Parathyroid adenoma (tissue), 2 donors: Measurements from ENCODE around the gene DCAF5.
"Not testable (repeated sequence)": the region's sequence is repeated elsewhere in the genome, so short reads cannot be mapped to it uniquely, and the experiment has no call there.

ENCODE experiments used
- H2AFZ ChIP-seq: fragments of 300-600 bp; sonication (generic); one replicate; pipeline ENCODE4 v1.7.0; 2017; ENCODE audit warnings: antibody characterized with exemption, mild to moderate bottlenecking
- H3K27ac ChIP-seq: fragments of 300-600 bp; sonication (generic); one replicate; pipeline ENCODE4 v1.7.0; 2017
- H3K27me3 ChIP-seq: fragments of 300-600 bp; sonication (generic); one replicate; pipeline ENCODE4 v1.7.0; 2017; ENCODE audit warnings: low read length; ENCODE audit not compliant: control insufficient read depth, insufficient read depth
- H3K36me3 ChIP-seq: fragments of 300-600 bp; sonication (generic); one replicate; pipeline ENCODE4 v1.7.0; 2017; ENCODE audit warnings: low read length; ENCODE audit not compliant: control insufficient read depth, insufficient read depth
- H3K4me1 ChIP-seq: fragments of 300-600 bp; sonication (generic); one replicate; pipeline ENCODE4 v1.7.0; 2017; ENCODE audit warnings: control low read depth
- H3K4me2 ChIP-seq: fragments of 300-600 bp; sonication (generic); one replicate; pipeline ENCODE4 v1.7.0; 2017; ENCODE audit warnings: low read length
- H3K4me3 ChIP-seq: fragments of 300-600 bp; sonication (generic); one replicate; pipeline ENCODE4 v1.7.0; 2017; ENCODE audit warnings: low read depth, low read length
- H3K79me2 ChIP-seq: fragments of 300-600 bp; sonication (generic); one replicate; pipeline ENCODE4 v1.7.0; 2017; ENCODE audit warnings: control low read depth
- H3K9ac ChIP-seq: fragments of 300-600 bp; sonication (generic); one replicate; pipeline ENCODE4 v1.7.0; 2017; ENCODE audit warnings: mild to moderate bottlenecking
- H3K9me3 ChIP-seq: fragments of 300-600 bp; sonication (generic); one replicate; pipeline ENCODE4 v1.7.0; 2017; ENCODE audit warnings: low read length; ENCODE audit not compliant: control insufficient read depth
- CTCF ChIP-seq: fragments of 300-600 bp; sonication (generic); IDR thresholded peaks from one replicate; pipeline ENCODE4 v1.7.0; 2017; ENCODE audit warnings: antibody characterized with exemption, mild to moderate bottlenecking
- donor health status: primary hyperparathyroidism.

DCAF5 gene

GRCh38 chr14:69066396-69067171 lies 86.3 kb downstream of the DCAF5 start:
- Histone ChIP-seq H3K36me3 (no peaks in the 10 kb centered on the region), H3K27me3 (no peaks in the 10 kb centered on the region), H2AFZ (no peak overlapping the region), H3K4me3 (no peak overlapping the region), H3K4me1 (no peaks in the 10 kb centered on the region), H3K4me2 (no peak overlapping the region), H3K27ac (no peak overlapping the region), H3K9me3 (no peaks in the 10 kb centered on the region), H3K79me2 (peaks cover 3% of the 10 kb centered on the region), H3K9ac (no peak overlapping the region)
- no peak for TF ChIP-seq CTCF

GRCh38 chr14:69065934-69066333 lies 87.0 kb downstream of the DCAF5 start:
- H3K27me3 ChIP-seq, H3K4me1 ChIP-seq, H2AFZ ChIP-seq, H3K9me3 ChIP-seq, H3K79me2 ChIP-seq, H3K4me2 ChIP-seq, H3K36me3 ChIP-seq, H3K27ac ChIP-seq, H3K4me3 ChIP-seq, H3K9ac ChIP-seq: not testable (repeated sequence)

- no peak overlapping the region for H2AFZ ChIP-seq
- H3K4me1 ChIP-seq = no peaks in the 10 kb centered on the region
- H3K4me3 ChIP-seq = no peak overlapping the region
- no peak overlapping the region for H3K9ac ChIP-seq
- no peaks in the 10 kb centered on the region for H3K27me3 ChIP-seq
- no peaks in the 10 kb centered on the region for H3K9me3 ChIP-seq
- peaks cover 3% of the 10 kb centered on the region for H3K79me2 ChIP-seq
- H3K4me2 ChIP-seq = no peak overlapping the region
- H3K36me3 ChIP-seq = no peaks in the 10 kb centered on the region
- no peak overlapping the region for H3K27ac ChIP-seq
- TF ChIP-seq CTCF = no peak
These were observed 88.3 kb downstream of the DCAF5 start for GRCh38 chr14:69064596-69064995.

GRCh38 chr14:69059658-69060623 lies 93.0 kb downstream of the DCAF5 start:
- Histone ChIP-seq H3K27ac (no peak overlapping the region), H3K9ac (no peak overlapping the region), H3K27me3 (no peaks in the 10 kb centered on the region), H3K4me3 (no peak overlapping the region), H3K36me3 (no peaks in the 10 kb centered on the region), H3K4me2 (no peak overlapping the region), H3K4me1 (peaks cover 2% of the 10 kb centered on the region), H3K9me3 (no peaks in the 10 kb centered on the region), H2AFZ (no peak overlapping the region), H3K79me2 (no peaks in the 10 kb centered on the region)
- TF ChIP-seq CTCF = no peak

- H3K4me1 ChIP-seq = peaks cover 11% of the 10 kb centered on the region
- no peak overlapping the region for H2AFZ ChIP-seq
- H3K27me3 ChIP-seq = no peaks in the 10 kb centered on the region
- H3K27ac ChIP-seq = no peak overlapping the region
- no peaks in the 10 kb centered on the region for H3K79me2 ChIP-seq
- TF ChIP-seq CTCF = no peak
- no peaks in the 10 kb centered on the region for H3K9me3 ChIP-seq
- H3K4me3 ChIP-seq = no peak overlapping the region
- no peak overlapping the region for H3K4me2 ChIP-seq
- no peaks in the 10 kb centered on the region for H3K36me3 ChIP-seq
- H3K9ac ChIP-seq = no peak overlapping the region
These were observed 96.7 kb downstream of the DCAF5 start for GRCh38 chr14:69055999-69056788.
